IgD-negative memory B cell (primary cell): ENCODE results near the gene OR2B2. TPM values are rescaled to one million over a fixed set of nuclear protein-coding genes. Genes with fewer than 3 reads are reported as not detected.

ENCODE experiments used
- H3K27ac Mint-ChIP-seq, 3 donors: one replicate each; pipeline ENCODE4 v1.8.0; 2020 to 2022; ENCODE audit warnings: mild to moderate bottlenecking in 3 of 3, mixed read lengths in 3 of 3, moderate library complexity in 1 of 3
- H3K27me3 Mint-ChIP-seq: one replicate; pipeline ENCODE4 v1.8.0; 2021; ENCODE audit warnings: mixed read lengths
- H3K36me3 Mint-ChIP-seq: one replicate; pipeline ENCODE4 v1.8.0; 2020; ENCODE audit warnings: mild to moderate bottlenecking, mixed read lengths
- H3K4me1 Mint-ChIP-seq, 3 donors: one replicate each; pipeline ENCODE4 v1.8.0; 2020 to 2022; ENCODE audit warnings: mixed read lengths in 3 of 3, mild to moderate bottlenecking in 1 of 3
- H3K4me3 Mint-ChIP-seq, 4 donors: one replicate each; pipeline ENCODE4 v1.8.0; 2020 to 2022; ENCODE audit warnings: mild to moderate bottlenecking in 4 of 4, mixed read lengths in 4 of 4, moderate library complexity in 3 of 4
- H3K9me3 Mint-ChIP-seq, 3 donors: one replicate each; pipeline ENCODE4 v1.8.0; 2020 to 2021; ENCODE audit warnings: mixed read lengths in 3 of 3, mild to moderate bottlenecking in 1 of 3
- polyA plus RNA-seq: library from polyadenylated mRNA; unstranded; fragments of 300-500 nt; fragmentation: Illumina TruSeq; gene quantifications from one replicate; pipeline ENCODE4 v1.2.3, GENCODE V29; 2021

The OR2B2 gene
- polyA plus RNA-seq, 1 donor from 2014 or later = not detected

GRCh38 chr6:27866357-27867050, 45.7 kb downstream of the OR2B2 start:
- Mint-ChIP-seq H3K4me1 (peaks cover 29 to 46% (median 37%) of the 10 kb centered on the region in 3 donors), H3K36me3 (peaks cover 3% of the 10 kb centered on the region), H3K27me3 (no peaks in the 10 kb centered on the region), H3K27ac (peak overlapping the region; percentile 88 to 99 (median 96)), H3K4me3 (peak overlapping the region; percentile 86 to 100 (median 98)), H3K9me3 (peaks cover 3 to 4% (median 4%) of the 10 kb centered on the region in 3 donors)

- Mint-ChIP-seq H3K36me3 (peaks cover 3% of the 10 kb centered on the region), H3K4me3 (peak overlapping the region; percentile 86 to 100 (median 98)), H3K4me1 (peaks cover 24 to 41% (median 37%) of the 10 kb centered on the region in 3 donors)
Measured at GRCh38 chr6:27865850-27866356, 46.3 kb downstream of the OR2B2 start.

GRCh38 chr6:27864906-27865849, 47.0 kb downstream of the OR2B2 start:
- Mint-ChIP-seq H3K27ac (peak overlapping the region; percentile 88 to 99 (median 96)), H3K4me1 (peaks cover 24 to 37% (median 32%) of the 10 kb centered on the region in 3 donors), H3K4me3 (peak overlapping the region; percentile 86 to 100 (median 98)), H3K36me3 (no peaks in the 10 kb centered on the region), H3K9me3 (peaks cover 0 to 4% (median 4%) of the 10 kb centered on the region in 3 donors), H3K27me3 (no peaks in the 10 kb centered on the region)

More at GRCh38 chr6:27865850-27866356, 46.3 kb downstream of the OR2B2 start:
- H3K27ac Mint-ChIP-seq = peak overlapping the region; percentile 88 to 99 (median 96)
- no peaks in the 10 kb centered on the region for H3K27me3 Mint-ChIP-seq
- H3K9me3 Mint-ChIP-seq = peaks cover 3 to 4% (median 4%) of the 10 kb centered on the region in 3 donors

GRCh38 chr6:27863962-27864905, 48.0 kb downstream of the OR2B2 start:
- Mint-ChIP-seq H3K4me1 (peaks cover 24 to 37% (median 32%) of the 10 kb centered on the region in 3 donors), H3K36me3 (no peaks in the 10 kb centered on the region), H3K27me3 (no peaks in the 10 kb centered on the region), H3K9me3 (peaks cover 0 to 4% (median 4%) of the 10 kb centered on the region in 3 donors), H3K4me3 (peak overlapping the region; percentile 86 to 100 (median 98)), H3K27ac (peak overlapping the region; percentile 88 to 99 (median 96))

- peak overlapping the region in 1 of 4 donors; percentile 84 for H3K4me3 Mint-ChIP-seq
- H3K27me3 Mint-ChIP-seq = no peaks in the 10 kb centered on the region
- peak overlapping the region; percentile 33 to 88 (median 64) for H3K27ac Mint-ChIP-seq
- H3K36me3 Mint-ChIP-seq = no peaks in the 10 kb centered on the region
- H3K4me1 Mint-ChIP-seq = peaks cover 22 to 32% (median 31%) of the 10 kb centered on the region in 3 donors
- peaks cover 0 to 4% (median 3%) of the 10 kb centered on the region in 3 donors for H3K9me3 Mint-ChIP-seq
Measured at GRCh38 chr6:27862396-27863066, 49.7 kb downstream of the OR2B2 start.

- H3K4me3 Mint-ChIP-seq = peak overlapping the region in 2 of 4 donors; percentile 18 to 39
- H3K27me3 Mint-ChIP-seq = no peaks in the 10 kb centered on the region
- H3K4me1 Mint-ChIP-seq = peaks cover 18 to 28% (median 25%) of the 10 kb centered on the region in 3 donors
- H3K27ac Mint-ChIP-seq = peak overlapping the region in 1 of 3 donors; percentile 79
- peaks cover 0 to 4% (median 3%) of the 10 kb centered on the region in 3 donors for H3K9me3 Mint-ChIP-seq
- no peaks in the 10 kb centered on the region for H3K36me3 Mint-ChIP-seq
Measured at GRCh38 chr6:27861861-27862260, 50.3 kb downstream of the OR2B2 start.

GRCh38 chr6:27861276-27861840, 50.8 kb downstream of the OR2B2 start:
- Mint-ChIP-seq H3K4me3 (peak overlapping the region in 1 of 4 donors; percentile 39), H3K27me3 (no peaks in the 10 kb centered on the region), H3K9me3 (peaks cover 0 to 4% (median 3%) of the 10 kb centered on the region in 3 donors), H3K27ac (peak overlapping the region in 2 of 3 donors; percentile 11 to 79), H3K36me3 (no peaks in the 10 kb centered on the region), H3K4me1 (peaks cover 16 to 25% (median 22%) of the 10 kb centered on the region in 3 donors)

Other genes starting within 250 kb of the OR2B2 start
- gene OR2B6, start 44.8 kb upstream of the OR2B2 start, polyA plus RNA-seq = not detected
- 3.5 TPM for gene ZNF165, start 168.2 kb upstream of the OR2B2 start, polyA plus RNA-seq
- 14.3 TPM for gene ZSCAN16, start 212.2 kb upstream of the OR2B2 start, polyA plus RNA-seq
- gene ZKSCAN8, start 229.5 kb upstream of the OR2B2 start, polyA plus RNA-seq = 0.85 TPM